Stimulated activated CD4-positive, alpha-beta T cell treated with anti-CD3 and anti-CD28 coated beads, Interleukin-2, amount 100 ng/mL, for 24 hours (primary cell): Measurements from ENCODE around the gene S100A2.
"Not testable (repeated sequence)": the region's sequence is repeated elsewhere in the genome, so short reads cannot be mapped to it uniquely, and the experiment has no call there.

Experiments used
- DNase-seq, 2 donors: peaks; one replicate each; pipeline ENCODE4 v3.0.0-alpha.2; 2020

The S100A2 gene

DNA sequence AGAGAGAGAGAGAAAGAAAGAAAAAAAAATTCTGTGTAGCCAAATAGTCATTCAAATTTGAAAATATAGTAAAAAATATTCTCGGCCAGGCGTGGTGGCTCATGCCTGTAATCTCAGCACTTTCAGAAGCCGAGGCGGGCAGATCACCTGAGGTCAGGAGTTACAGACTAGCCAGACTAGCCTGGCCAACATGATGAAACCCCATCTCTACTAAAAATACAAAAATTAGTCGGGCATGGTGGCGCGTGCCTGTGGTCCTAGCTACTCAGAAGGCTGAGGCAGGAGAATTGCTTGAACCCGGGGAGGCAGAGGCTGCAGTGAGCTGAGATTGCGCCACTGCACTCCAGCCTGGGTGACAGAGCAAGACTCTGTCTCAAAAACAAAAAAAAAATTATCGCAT, 22.4 kb upstream of the S100A2 start:
- DNase-seq, result not testable (repeated sequence)

- DNase-seq, result no peak
Measured at GRCh38 chr1:153587314-153587713, 21.7 kb upstream of the S100A2 start.

DNA sequence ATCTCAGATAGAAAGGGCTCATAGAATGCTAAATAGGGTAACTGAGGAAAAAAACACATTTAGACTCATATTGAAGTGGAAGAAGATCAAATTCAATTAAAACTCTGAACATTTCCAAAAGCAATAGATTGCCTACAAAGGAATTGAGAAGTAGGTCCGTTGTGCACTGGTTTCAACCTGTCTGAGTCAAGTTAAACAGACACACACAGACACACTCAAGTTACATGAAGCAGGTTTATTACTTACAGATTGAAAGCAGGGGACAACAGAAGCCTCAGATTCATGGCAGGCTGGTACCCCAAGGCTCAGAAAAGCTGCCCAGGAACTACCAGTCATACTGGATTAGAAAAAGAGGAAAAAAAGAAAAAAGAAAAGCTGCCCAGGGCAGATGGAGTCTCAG, 20.7 kb upstream of the S100A2 start:
- DNase-seq, result no peak

DNA sequence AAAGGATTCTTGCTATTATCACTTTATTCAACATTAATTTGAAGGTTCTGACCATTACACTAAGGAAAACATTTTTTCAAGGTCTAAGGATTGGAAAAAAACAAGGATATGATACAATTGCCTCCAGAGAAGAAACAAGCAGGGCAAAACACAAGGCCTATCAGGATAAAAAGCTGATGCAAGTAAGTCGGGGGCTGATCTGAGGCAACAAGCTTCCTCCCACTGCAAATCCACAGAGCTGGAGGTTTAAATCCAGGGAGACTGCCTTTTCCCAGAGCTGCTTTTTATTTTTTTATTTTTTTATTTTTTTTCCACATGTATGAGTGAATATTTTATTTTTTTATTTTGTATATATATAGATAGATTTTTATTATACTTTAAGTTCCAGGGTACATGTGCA, 19.4 kb upstream of the S100A2 start:
- DNase-seq, result no peak

DNA sequence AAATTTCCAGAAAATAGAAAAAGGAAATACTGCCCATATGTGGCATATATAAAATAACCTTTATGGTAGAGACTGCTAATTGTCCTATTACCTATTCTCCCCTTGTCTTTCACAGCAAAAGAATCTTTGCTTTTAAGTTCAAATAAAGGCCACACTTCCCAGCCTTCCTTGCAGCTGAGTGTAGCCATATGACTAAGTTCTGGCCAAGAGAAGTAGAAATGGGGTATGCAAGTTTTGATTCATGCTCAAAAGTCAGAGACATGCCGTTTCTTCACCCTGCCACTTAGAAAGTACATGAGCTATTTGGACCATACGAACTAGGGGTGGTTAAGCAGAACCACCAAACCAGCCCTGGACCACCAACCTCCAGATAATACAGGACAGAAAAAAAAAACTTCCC, 18.3 kb upstream of the S100A2 start:
- no peak for DNase-seq

DNA sequence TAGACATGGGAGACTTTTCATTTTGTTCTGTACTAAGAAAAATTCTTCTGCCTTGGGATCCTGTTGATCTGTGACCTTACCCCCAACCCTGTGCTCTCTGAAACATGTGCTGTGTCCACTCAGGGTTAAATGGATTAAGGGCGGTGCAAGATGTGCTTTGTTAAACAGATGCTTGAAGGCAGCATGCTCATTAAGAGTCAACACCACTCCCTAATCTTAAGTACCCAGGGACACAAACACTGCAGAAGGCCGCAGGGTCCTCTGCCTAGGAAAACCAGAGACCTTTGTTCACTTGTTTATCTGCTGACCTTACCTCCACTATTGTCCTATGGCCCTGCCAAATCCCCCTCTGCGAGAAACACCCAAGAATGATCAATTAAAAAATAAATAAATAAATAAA, 17.9 kb upstream of the S100A2 start:
- DNase-seq, result not testable (repeated sequence)

DNA sequence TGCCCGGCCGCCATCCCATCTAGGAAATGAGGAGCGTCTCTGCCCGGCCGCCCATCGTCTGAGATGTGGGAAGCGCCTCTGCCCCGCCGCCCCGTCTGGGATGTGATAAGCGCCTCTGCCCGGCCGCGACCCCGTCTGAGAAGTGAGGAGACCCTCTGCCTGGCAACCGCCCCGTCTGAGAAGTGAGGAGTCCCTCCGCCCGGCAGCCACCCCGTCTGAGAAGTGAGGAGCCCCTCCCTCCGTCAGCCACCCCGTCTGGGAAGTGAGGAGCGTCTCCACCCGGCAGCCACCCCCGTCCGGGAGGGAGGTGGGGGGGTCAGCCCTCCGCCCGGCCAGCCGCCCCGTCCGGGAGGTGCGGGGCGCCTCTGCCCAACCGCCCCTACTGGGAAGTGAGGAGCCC, 17.2 kb upstream of the S100A2 start:
- DNase-seq, result not testable (repeated sequence)

GRCh38 chr1:153578936-153579335, 13.3 kb upstream of the S100A2 start:
- no peak for DNase-seq

DNA sequence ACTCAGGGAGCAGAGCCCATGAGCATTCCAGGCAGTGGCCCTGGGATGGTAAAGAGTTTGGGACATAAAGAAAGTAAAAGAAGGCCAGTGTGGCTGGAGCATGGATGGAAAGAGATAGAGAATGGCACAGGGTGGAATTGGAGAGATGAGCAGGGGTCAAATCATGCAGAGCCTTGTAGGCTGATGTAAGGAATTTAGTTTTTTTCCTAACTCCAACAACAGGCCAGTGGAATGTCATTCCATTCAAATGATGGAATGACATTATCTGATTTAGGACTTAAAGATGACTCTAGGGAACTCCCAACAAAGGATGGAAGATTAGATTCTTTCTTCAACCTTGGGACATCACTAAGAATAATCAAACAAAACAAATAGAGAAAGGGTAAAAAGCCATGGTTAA, 12.8 kb upstream of the S100A2 start:
- no peak for DNase-seq

DNA sequence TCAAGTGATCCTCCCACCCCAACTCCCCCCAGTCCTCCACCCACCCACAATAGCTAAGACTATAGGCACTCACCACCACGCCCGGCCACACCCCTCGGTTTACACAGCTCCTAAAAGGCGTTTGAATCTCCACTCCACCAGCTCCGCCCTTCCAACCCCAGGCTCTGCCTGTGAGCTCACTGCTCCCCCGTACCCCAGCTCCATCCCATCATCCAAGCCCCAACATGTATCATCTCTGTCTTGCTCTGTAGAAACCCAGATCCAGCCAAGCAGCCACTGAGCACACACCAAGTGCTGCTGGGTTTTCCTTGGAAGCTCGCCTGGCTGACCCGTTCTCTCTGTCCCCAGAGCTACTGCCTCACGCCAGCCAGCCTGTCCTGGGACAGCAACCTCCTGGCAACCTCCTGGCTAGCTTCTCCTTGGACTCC, 12.0 kb upstream of the S100A2 start:
- DNase-seq, result no peak

- DNase-seq, result no peak
Measured at GRCh38 chr1:153577138-153577537, 11.5 kb upstream of the S100A2 start.

DNA sequence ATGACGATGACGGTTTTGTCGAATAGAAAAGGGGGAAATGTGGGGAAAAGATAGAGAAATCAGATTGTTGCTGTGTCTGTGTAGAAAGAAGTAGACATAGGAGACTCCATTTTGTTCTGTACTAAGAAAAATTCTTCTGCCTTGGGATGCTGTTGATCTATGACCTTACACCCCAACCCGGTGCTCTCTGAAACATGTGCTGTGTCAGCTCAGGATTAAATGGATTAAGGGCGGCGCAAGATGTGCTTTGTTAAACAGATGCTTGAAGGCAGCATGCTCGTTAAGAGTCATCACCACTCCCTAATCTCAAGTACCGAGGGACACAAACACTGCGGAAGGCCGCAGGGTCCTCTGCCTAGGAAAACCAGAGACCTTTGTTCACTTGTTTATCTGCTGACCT, 9.9 kb upstream of the S100A2 start:
- not testable (repeated sequence) for DNase-seq

- DNase-seq, result not testable (repeated sequence)
Measured at GRCh38 chr1:153575081-153575491, 9.4 kb upstream of the S100A2 start.

GRCh38 chr1:153573351-153573750, 7.7 kb upstream of the S100A2 start:
- no peak for DNase-seq

DNA sequence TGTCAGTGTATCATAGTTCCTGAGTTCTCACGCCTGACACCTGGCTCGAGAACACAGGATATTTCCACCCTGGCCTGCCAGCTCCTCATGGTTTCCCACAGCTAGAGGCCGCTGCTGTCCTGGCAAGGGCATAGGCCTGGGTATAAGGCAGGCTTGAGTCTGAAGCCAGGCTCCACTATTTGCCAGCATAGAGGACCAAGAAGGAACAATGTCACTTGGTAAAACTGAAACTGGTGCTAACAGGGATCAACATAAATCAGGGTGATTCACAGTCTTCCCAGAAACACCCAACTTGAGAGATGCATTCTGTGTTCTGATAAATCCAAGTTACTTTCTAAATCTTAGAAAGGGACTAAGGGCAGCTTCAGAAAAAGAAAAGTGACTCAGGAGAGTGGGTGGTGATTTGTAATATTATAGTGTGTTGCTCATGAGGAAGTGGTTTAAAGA, 6.9 kb upstream of the S100A2 start:
- DNase-seq, result peak; percentile 59 to 66

DNA sequence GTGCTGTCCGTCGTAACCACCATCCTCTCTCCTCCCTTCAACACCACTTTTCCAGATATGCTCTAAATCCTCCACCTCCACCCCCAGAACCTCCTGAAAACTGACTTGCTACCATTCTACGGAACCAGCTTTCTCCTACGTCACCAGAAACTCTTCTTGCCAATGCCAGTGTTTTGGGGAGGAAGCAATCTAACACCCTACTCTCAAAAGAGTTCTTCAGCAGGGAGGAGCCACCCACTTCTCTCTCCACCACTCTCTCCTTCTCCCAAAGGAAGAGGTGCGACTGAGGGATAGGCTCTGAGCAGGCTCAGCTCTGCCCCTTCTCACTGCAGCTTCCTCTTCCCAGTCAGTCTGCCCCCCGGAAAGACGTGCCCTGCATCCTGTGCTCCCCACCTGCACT, 6.1 kb upstream of the S100A2 start:
- DNase-seq, result no peak

- no peak for DNase-seq
Measured at GRCh38 chr1:153570874-153571273, 5.2 kb upstream of the S100A2 start.

DNA sequence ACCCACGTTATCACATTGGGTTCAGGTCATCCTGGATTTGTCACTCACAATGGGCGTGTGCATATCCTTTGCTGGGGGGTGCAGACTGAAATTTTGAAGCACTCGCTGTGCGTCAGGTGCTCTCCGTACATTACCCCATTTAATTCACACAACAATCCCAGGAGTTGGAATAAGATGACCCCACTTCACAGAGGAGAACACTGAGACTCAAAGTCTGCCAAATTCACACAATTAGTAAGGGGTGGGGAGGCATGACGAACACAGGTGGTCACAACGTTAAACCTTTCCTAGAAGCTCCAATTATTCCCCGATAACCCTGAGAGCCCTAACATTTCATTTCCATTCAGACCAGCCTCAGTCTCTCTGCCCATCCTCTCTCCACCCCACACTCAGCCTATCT, 3.8 kb upstream of the S100A2 start:
- no peak for DNase-seq

DNA sequence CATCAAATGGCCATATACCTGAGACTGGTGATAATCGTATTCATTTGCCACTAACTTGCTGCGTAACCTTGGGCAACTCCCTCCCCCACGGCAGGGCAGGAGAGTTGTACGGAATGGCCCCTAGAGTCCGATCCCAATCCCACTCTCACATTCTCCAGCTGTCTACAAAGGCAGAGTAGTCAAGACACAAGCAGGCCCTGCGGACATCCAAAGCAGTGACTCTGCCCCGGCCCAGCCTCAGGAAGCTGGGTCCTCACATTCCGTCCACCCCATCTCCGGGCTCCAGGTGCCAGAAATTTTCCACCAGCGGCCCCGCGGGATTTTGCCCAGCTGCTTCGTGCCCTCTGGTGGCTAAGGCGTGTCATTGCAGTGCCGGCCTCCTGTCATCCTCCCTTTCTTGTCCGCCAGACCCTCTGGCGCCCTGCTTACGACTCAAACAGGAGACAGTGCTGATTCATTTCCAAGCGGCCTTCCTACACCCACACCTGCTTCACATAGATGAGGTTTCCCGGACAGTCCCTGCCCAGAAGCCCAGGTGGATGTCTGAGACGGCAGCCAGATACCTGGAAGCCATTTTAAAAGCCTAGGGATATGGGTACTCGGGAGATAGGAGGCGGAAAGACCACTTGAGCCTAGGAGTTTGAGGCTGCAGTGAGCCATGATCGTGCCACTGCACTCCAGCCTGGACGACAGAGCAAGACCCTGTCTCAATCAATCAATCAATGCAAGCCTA, 2.9 kb upstream of the S100A2 start:
- peak; percentile 83 to 89 for DNase-seq

GRCh38 chr1:153567621-153568366, 2.1 kb upstream of the S100A2 start:
- peak; percentile 52 to 53 for DNase-seq

DNA sequence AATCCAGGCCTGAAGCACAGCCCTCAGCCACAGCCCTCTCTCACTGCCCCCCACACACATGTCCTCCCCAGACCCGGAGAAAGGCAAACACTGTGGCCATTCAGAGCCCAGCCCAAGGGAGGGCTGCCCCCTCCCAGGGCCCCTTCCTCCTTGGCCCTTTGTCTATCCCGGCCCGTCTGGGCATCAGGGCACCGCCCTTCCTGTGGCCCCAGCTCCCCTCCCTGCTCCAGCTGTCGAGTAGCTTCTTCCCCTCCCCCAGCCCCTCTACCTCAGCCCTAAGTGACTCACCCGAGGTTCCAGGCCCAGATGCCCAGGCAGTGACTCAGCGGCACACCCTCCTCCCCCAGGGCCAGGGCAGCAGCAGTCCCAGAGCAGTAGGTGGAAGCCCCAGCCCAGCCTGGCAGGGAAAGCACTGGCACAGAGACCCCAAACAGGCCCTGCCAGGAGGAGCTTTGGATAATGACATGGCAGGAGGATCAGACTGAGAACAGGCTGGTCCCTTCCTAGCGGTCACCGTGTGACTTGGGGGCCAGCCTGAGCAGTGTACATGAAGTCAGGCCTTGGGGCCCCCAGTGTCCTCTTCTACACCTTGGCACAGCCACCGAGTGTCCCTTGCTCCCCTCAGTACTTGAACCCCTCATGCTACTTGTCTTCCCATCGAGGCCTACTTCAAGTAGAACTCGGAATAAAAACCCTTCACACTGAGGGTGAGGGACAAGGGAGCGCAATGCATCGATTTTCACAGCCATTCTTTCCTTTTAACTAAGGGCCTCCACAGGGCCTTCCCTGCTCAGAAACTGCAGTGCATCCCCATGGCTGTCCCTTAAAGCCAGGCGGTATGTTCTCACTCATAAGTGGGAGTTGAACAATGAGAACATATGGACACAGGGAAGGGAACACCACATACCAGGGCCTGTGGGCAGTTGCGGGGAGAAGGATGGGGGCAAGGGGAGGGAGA, 1.0 kb upstream of the S100A2 start:
- DNase-seq, result peak; percentile 87 to 88

GRCh38 chr1:153563991-153564390, 1.7 kb downstream of the S100A2 start:
- no peak for DNase-seq

DNA sequence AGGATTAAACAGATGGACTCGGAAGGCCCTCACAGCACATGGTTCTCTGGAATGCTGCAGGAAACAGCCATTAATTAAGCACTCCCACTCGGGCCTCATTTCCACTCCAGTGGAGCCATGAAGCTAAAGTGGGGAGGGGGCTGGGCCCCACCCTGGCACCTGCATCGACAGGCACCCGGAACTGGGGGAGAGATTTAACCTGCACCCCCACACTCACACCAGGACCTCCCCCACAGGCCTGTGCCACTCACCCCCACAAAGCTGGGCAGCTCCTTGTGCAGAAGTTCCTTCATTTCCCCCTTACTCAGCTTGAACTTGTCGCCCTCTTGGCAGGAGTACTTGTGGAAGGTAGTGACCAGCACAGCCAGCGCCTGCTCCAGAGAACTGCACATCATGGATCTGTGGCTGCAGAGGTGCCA, 2.2 kb downstream of the S100A2 start:
- no peak for DNase-seq
